ENCODE data around the gene WASL.

DNA sequence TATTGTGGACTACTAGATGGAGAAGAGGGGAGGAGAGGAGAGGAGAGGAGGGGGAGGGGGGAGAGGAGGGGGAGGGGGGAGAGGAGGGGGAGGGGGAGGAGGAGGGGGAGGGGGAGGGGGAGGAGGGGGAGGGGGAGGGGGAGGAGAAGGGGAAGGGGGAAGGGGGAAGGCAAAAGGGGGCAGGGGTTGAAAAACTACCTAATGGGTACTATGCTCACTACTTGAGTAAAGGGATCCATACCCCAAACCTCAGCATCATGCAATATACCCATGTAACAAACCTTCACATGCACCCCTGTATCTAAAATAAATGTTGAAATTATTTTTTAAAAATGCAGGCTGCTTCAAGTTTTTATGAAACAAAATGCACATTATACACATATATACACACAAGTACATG, 108.2 kb downstream of the WASL start:
- TF ChIP-seq POLR2A (IDR thresholded peaks at IDR 0.05; ENCODE audit: low read depth, low read length) (no peak), TAF1 (IDR thresholded peaks at IDR 0.05; ENCODE audit: borderline replicate concordance, low read depth, low read length) (no peak)

Measured in GM12892 (cell line).